ENCODE results near the gene RGMA. TPM values are rescaled to one million over a fixed set of nuclear protein-coding genes. Genes with fewer than 3 reads are reported as not detected.
A peak's percentile ranks its signal among the peaks of the same experiment; 100 is the strongest.

RGMA gene
- total and polyA plus RNA-seq, 2 of the 8 experiments (the other 6 are each of a cell fraction or from before 2014, with no cell fraction given), result 19.9 to 39.8 TPM

DNA sequence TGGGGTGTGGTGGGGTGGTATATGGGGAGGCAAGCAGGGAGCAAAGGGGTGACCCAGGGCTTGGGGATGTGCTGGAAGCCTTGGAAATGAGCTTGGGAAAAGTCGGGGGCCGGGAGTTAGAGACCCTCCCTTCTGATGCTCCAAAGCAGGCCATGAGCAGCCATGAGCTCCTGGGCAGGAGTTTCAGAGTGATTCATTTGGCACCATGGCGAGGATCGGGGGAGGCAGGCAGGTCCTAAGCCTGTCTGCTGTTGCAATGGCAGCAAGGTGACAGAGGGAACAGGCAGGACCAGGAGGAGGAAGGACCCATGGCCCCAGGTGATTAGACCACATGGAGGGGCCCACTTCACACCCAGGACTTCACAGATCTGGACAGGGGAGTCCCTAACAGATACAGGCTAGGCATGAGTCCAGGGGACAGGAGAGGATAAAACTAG is 21.3 kb downstream of the RGMA start:
- Histone ChIP-seq H3K9me3 (ENCODE audit: insufficient read depth in 2 of 2, low read depth in 1 of 2, low read length in 1 of 2) (no peaks in the 10 kb centered on the region), H3K4ac (replicated peaks; ENCODE audit: insufficient read length, low read depth, low read length) (no peak overlapping the region), H4K91ac (replicated peaks; ENCODE audit: insufficient read length, low read length) (no peak overlapping the region), H4K20me1 (replicated peaks in 1 of 2; ENCODE audit: control insufficient read depth in 1 of 2, insufficient read depth in 2 of 2, low read length in 2 of 2) (peaks cover 33 to 36% of the 10 kb centered on the region in 2 experiments), H2BK15ac (ENCODE audit: low read length) (no peak overlapping the region), H3K36me3 (ENCODE audit: control insufficient read depth in 2 of 4, insufficient read depth in 4 of 4, low read length in 3 of 4) (peaks cover 5 to 53% (median 13%) of the 10 kb centered on the region in 4 experiments), H3K23me2 (ENCODE audit: low read depth, low read length) (peaks cover 5% of the 10 kb centered on the region; the same call in 1 of the 2 replicates), H3K4me2 (ENCODE audit: insufficient read depth in 1 of 2, low read depth in 2 of 2, low read length in 2 of 2) (peak overlapping the region in 1 of 2 experiments; percentile 44; a peak in 2 of 4 replicates), H3K56ac (replicated peaks; ENCODE audit: insufficient read length, low read depth, low read length) (no peak overlapping the region), H3K4me1 (replicated peaks in 1 of 4; ENCODE audit: control insufficient read depth in 3 of 4, insufficient read depth in 4 of 4, low read length in 3 of 4) (peaks cover 17 to 51% (median 35%) of the 10 kb centered on the region in 4 experiments), H2BK12ac (ENCODE audit: low read depth, low read length) (no peak overlapping the region), H3K79me2 (ENCODE audit: control insufficient read depth in 1 of 2, insufficient read depth in 2 of 2, low read length in 2 of 2) (peaks cover 23 to 94% of the 10 kb centered on the region in 2 experiments), H4K5ac (ENCODE audit: insufficient read length, low read depth, low read length) (no peak overlapping the region), H2BK20ac (ENCODE audit: low read length) (no peak overlapping the region), H3K23ac (ENCODE audit: insufficient read length) (no peak overlapping the region), H3K79me1 (ENCODE audit: low read depth, low read length) (peaks cover 24% of the 10 kb centered on the region), H2AFZ (ENCODE audit: low read length) (no peak overlapping the region), H4K8ac (ENCODE audit: extremely low read depth, insufficient read depth, low read length) (no peak overlapping the region), H2BK5ac (ENCODE audit: low read depth, low read length) (no peak overlapping the region), H2BK120ac (replicated peaks; ENCODE audit: low read depth, low read length) (no peak overlapping the region), H2AK5ac (ENCODE audit: low read depth, low read length) (no peak overlapping the region), H3K9ac (replicated peaks in 1 of 4; ENCODE audit: extremely low read depth in 1 of 4, low read depth in 3 of 4, low read length in 3 of 4) (no peak overlapping the region; a peak in 1 of 7 replicates), H3K4me3 (ENCODE audit: extremely low read depth in 1 of 4, insufficient read depth in 2 of 4, low read depth in 3 of 4, low read length in 4 of 4) (no peak overlapping the region), H3K27ac (ENCODE audit: low read depth, low read length) (no peak overlapping the region), H3K18ac (ENCODE audit: extremely low read depth, low read length) (no peak overlapping the region; the same call in none of the 2 replicates), H3K27me3 (replicated peaks in 1 of 4; ENCODE audit: control insufficient read depth in 3 of 4, extremely low read depth in 1 of 4, insufficient read depth in 3 of 4, low read length in 3 of 4) (no peaks in the 10 kb centered on the region), H3K14ac (ENCODE audit: insufficient read length) (no peak overlapping the region)
- no peak for DNase-seq (ENCODE audit: low read depth in 1 of 2, low spot score in 2 of 2)
- 86% methylated on average over 4 of the region's 4 CpGs; no CpG with 5 or more reads in 1 of the 2 experiments for WGBS, 2 experiments (ENCODE audit: extremely low coverage in 1 of 2, insufficient coverage in 1 of 2, insufficient read length in 1 of 2, insufficient replicate concordance in 2 of 2, low coverage in 1 of 2, low lambda C conversion rate in 2 of 2, missing lambda C conversion rate in 1 of 2)
- ChIA-PET CTCF (ENCODE audit: partially characterized antibody) (interaction anchor here (0.7 to 7.4 kb wide), 6 partner anchors 9 to 1052 kb away, joined by 3 to 56 read pairs (median 3); partner anchors contain the start of gene RGMA), POLR2A (ENCODE audit: partially characterized antibody) (interaction anchor here (0.9 to 7.8 kb wide), 3 partner anchors 6 to 23 kb away, joined by 3 to 62 read pairs (median 4); no protein-coding TSS in a partner anchor)
- TF ChIP-seq CHD2 (IDR thresholded peaks at IDR 0.05; ENCODE audit: low read length), result no peak
- no peak for TF ChIP-seq GABPA (IDR thresholded peaks at IDR 0.05; ENCODE audit: borderline replicate concordance, insufficient read depth, low read length)
- TF ChIP-seq, protein P1, sequence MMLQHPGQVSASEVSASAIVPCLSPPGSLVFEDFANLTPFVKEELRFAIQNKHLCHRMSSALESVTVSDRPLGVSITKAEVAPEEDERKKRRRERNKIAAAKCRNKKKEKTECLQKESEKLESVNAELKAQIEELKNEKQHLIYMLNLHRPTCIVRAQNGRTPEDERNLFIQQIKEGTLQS (IDR thresholded peaks at IDR 0.05; ENCODE audit: insufficient read depth, low read depth, low read length), result no peak
- 0 out of 3 replicates have a peak, but pooled peaks of 1 of the 2 experiments have one; percentile 20 for TF ChIP-seq POLR2A (IDR thresholded peaks at IDR 0.05; ENCODE audit: control extremely low read depth in 1 of 2, low read depth in 2 of 2, low read length in 2 of 2)
- no peak for FAIRE-seq

Measured in H1 (cell line).